Skeletal muscle tissue (tissue), 2 donors: ENCODE measurements around the gene SKOR2. TPM values are rescaled to one million over a fixed set of nuclear protein-coding genes. Genes with fewer than 3 reads are reported as not detected.

Experiments used
- small RNA-seq: library from RNA; depleted of rRNA; stranded (forward); fragments of <200 nt; gene quantifications from one replicate; pipeline ENCODE3, GENCODE V24; 2014
- total RNA-seq: library from RNA; depleted of rRNA; stranded (reverse); fragments of >200 nt; gene quantifications from one replicate; pipeline ENCODE4 v1.2.3, GENCODE V29; 2014

Gene SKOR2
- total RNA-seq, 1 donor from 2014 or later, result not detected

Small RNA genes lying within 50 kb of the gene (small RNA-seq; reads per million reads assigned to genes)
- not detected for gene RNU6-1131P

Other genes with a start within 250 kb of the SKOR2 start
- not detected for gene ELOA2, start 216.0 kb downstream of the SKOR2 start, total RNA-seq
- gene HDHD2, start 101.2 kb downstream of the SKOR2 start, total RNA-seq, result 15.7 TPM
- gene IER3IP1, start 75.3 kb downstream of the SKOR2 start, total RNA-seq, result 16.2 TPM